HG03064 (cell line): Measurements from ENCODE around the gene TSPAN12.

ENCODE experiments used
- ATAC-seq: cut with Tn5 transposase; IDR thresholded peaks from one replicate; pipeline ENCODE4 v1.9.1; 2021; ENCODE audit warnings: low read depth; ENCODE audit not compliant: unreplicated experiment

TSPAN12 gene

DNA sequence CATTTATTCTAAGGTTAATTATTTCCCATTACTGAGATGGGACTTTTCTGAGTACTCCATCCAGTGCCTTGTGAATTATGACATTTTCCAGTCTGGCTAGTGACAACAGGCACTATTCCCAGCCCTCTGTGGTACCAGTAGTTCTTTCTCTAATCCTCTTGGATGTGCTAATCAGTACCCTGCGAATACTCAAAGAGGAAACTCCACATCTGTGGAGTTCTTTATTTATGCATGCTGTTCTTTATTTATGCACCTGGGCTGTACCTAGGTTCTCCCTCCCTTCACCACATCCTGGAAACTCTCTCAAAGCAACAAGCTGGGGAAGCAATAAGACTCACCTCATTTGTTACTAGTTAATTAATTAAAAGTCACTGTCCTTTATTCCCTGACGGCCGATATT lies 83.5 kb downstream of the TSPAN12 start:
- no peak for ATAC-seq

DNA sequence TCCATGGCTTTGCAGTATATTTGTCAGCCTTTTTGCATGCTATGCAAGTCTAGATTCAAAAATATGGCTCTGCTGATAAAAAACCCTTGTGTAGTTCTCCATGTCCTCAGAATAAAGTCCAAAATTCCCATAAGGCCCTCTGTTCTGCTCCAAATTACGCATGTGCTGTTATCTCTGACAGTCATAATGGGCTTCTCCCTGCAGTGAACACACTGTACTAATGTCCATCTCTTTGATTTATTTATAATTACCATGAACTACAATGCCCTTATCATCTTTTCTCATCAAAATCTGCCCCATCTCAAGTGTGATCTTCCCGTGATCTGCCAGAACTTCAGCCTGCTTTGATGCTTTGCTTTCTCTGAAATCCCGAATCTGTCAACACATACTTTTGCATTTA lies 87.7 kb downstream of the TSPAN12 start:
- no peak for ATAC-seq

DNA sequence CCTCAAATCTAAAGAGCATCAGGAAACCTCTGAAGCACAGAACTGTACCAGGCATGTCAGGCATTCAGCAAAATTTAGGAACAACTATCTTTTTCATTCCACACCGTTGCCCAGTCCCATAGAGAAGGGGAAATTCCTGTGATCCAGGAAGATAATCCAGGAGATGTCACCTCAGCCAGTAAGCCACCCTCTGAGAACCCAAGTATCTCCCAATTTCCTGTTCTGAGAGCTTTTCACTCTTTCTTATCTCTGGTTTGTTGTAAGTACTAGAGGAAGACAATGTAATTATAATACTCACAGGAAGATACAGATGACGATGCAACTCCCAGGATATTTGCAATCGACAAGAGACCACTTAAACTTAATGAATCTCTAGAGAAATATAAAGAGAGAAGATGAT lies 97.1 kb downstream of the TSPAN12 start:
- no peak for ATAC-seq

DNA sequence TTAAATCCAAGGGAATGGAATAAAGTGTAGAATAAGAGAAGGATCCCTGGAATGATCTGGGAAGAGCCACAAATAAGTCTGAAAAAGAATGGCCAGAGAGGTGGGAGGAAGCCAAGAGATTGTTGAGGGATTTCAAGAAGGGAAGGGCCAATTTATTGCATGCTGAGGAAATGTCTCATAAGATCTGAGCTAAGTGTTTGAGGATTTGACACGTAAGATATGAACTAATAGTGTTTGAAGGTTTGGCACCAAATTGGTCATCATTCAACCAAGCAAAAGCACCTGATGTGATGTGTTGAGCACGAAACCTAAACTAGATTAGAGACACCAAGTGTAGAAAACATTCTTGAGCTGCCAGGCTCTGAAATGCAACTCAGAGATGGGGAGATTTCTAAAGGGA lies 97.9 kb downstream of the TSPAN12 start:
- peak; percentile 70 for ATAC-seq

DNA sequence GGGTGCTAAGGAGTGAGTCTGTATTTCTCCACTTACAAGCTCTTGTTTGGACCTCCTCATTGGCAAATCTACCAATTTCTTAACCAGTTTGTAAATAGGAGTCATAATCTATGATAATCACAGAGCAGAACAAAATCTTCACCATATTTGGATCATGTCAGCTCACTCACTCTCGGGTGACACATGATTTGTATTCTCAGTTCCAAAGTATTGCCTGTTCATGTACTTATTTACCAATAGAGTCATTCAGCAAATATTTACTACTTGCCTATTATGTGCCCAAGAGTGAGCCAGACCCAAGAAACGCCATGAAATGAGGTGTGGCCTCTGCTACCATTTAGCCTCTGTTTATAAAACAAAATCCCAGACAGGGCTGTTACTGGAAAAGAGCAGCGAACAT lies 114.8 kb downstream of the TSPAN12 start:
- no peak for ATAC-seq

DNA sequence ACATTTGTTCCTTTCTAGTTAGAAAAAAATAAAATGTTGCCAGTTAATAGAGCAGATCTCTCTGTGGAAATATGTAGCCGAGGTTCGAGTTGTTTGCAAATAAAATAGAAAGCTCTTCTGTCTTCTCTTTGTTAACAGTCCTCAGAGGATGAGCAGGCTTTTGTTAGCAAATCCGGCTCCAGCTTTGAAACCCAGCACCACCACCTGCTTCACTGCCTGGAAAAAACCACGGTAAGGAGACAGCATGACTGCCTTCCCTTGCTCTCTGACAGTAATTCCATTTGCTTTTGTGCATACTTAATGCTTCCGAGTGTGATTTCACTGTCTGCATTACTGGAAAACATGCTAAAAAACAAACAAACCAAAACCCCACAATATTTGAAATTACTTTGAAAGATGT lies 115.6 kb downstream of the TSPAN12 start:
- no peak for ATAC-seq

DNA sequence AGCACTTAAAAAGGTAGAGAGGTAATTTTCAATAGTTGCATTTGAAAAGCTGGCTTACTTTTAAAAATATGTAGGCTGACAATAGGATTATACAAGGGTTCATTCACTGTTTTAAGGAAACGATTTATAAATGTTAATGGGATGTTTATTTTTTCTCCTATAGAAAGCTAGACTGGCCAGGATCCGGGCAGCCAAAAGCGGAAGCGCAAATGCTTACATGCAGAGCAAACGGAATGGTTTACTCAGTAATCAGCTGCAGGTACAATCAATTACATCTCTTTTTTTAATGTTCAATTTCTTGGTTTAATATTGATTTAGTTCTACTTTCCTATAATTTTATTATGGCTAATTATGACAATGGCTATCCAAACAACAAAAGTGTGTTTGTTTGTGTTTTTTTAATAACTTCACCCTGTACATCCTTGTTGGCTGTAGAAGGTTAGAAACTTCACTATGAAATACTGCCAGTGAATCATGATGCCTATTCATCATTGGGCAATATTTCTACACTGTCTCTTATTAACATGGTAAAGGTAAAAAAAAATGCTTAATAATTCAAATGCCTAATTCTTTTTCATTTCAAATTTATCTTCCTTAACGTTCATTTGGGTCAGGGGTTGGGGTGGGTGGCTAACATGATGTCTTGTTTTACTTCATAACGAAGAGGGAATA lies 116.4 kb downstream of the TSPAN12 start:
- ATAC-seq, result no peak

DNA sequence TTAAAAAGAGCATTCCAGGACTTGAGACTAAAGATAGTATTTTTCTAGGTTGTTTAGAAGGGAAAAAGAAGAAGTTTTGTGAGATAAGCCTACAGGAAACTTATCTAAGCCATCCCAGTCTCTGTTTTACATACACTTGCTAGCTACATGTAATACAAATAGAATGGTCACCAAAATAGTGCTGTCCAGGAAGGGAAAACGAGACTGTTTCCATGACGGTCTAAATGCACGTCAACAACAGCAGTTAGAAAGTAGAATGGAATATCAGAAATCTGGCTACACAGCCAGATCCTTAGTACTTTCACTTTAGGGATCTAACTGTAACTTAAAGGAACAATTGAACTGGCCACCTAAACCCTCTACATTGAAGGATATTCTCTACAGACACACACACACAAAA lies 117.6 kb downstream of the TSPAN12 start:
- no peak for ATAC-seq

DNA sequence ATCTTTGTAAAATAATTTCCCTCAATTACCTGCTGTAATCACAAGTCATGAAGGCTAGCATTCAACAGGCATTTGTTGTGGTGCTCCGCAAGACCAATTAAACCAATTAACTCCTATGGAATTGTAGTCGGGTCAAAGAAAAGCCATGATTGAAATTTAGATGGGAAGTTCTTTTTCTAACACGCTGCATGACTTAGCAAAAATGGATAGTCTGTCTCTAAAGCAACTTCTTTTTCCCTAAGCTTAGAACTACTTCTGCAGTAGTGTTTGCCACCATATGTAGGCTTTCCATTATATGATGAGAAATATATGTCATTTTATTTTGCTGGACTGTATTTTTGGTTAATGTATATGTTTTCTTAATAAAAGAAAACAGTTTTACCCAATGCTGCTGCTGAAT lies 119.1 kb downstream of the TSPAN12 start:
- no peak for ATAC-seq
